BLaER1 (cell line): ENCODE results near the gene SPCS2.
A peak's percentile ranks its signal among the peaks of the same experiment; 100 is the strongest.

Source experiments
- H3K27ac ChIP-seq: shearing (Covaris generic); formaldehyde crosslinking; 2 replicates; pipeline ENCODE4 v1.8.1; 2022
- H3K27me3 ChIP-seq: shearing (Covaris generic); formaldehyde crosslinking; 2 replicates; pipeline ENCODE4 v1.8.1; 2022
- H3K36me3 ChIP-seq: shearing (Covaris generic); formaldehyde crosslinking; 2 replicates; pipeline ENCODE4 v1.8.1; 2022
- H3K4me1 ChIP-seq: shearing (Covaris generic); formaldehyde crosslinking; 2 replicates; pipeline ENCODE4 v1.8.1; 2022
- H3K4me2 ChIP-seq: shearing (Covaris generic); formaldehyde crosslinking; 2 replicates; pipeline ENCODE4 v1.8.1; 2022
- H3K4me3 ChIP-seq: shearing (Covaris generic); formaldehyde crosslinking; 2 replicates; pipeline ENCODE4 v1.8.1; 2022
- H3K9ac ChIP-seq: shearing (Covaris generic); formaldehyde crosslinking; 2 replicates; pipeline ENCODE4 v1.8.1; 2022
- H3K9me3 ChIP-seq: shearing (Covaris generic); formaldehyde crosslinking; 2 replicates; pipeline ENCODE4 v1.8.1; 2022
- H4K20me1 ChIP-seq: shearing (Covaris generic); formaldehyde crosslinking; 2 replicates; pipeline ENCODE4 v1.8.1; 2022
- Cebpa-rat ChIP-seq: shearing (Covaris generic); IDR thresholded peaks from 2 replicates; pipeline ENCODE4 v1.8.1; 2022

Gene SPCS2

GRCh38 chr11:74942073-74942759 lies 6.8 kb upstream of the SPCS2 start:
- no peaks in the 10 kb centered on the region for H3K9me3 ChIP-seq
- H3K4me3 ChIP-seq = no peak overlapping the region
- H4K20me1 ChIP-seq = no peaks in the 10 kb centered on the region
- H3K27me3 ChIP-seq = no peaks in the 10 kb centered on the region
- H3K9ac ChIP-seq = no peak overlapping the region
- H3K4me2 ChIP-seq = no peak overlapping the region
- no peak overlapping the region for H3K27ac ChIP-seq
- no peaks in the 10 kb centered on the region for H3K4me1 ChIP-seq
- H3K36me3 ChIP-seq = peaks cover 81% of the 10 kb centered on the region
- no peak for TF ChIP-seq Cebpa-rat

GRCh38 chr11:74948546-74948897 lies 544 bp upstream of the SPCS2 start:
- H3K36me3 ChIP-seq = peaks cover 32% of the 10 kb centered on the region
- H3K27ac ChIP-seq = peak overlapping the region; percentile 94
- no peaks in the 10 kb centered on the region for H3K27me3 ChIP-seq
- H3K4me2 ChIP-seq = peak overlapping the region; percentile 78
- peaks cover 36% of the 10 kb centered on the region for H4K20me1 ChIP-seq
- H3K9me3 ChIP-seq = no peaks in the 10 kb centered on the region
- peak overlapping the region; percentile 93 for H3K4me3 ChIP-seq
- no peak for TF ChIP-seq Cebpa-rat
- H3K4me1 ChIP-seq = peaks cover 41% of the 10 kb centered on the region
- H3K9ac ChIP-seq = peak overlapping the region; percentile 97

- Histone ChIP-seq H3K4me3 (peak overlapping the region; percentile 93), H3K36me3 (peaks cover 25% of the 10 kb centered on the region; the same call in 1 of the 2 replicates), H3K4me2 (peak overlapping the region; percentile 89), H4K20me1 (peaks cover 48% of the 10 kb centered on the region), H3K9ac (peak overlapping the region; percentile 97), H3K27ac (peak overlapping the region; percentile 94), H3K27me3 (no peaks in the 10 kb centered on the region), H3K9me3 (no peaks in the 10 kb centered on the region), H3K4me1 (peaks cover 52% of the 10 kb centered on the region)
- no peak for TF ChIP-seq Cebpa-rat
Observed at GRCh38 chr11:74949753-74950137, 679 bp downstream of the SPCS2 start.

GRCh38 chr11:74950374-74950969 lies 1.4 kb downstream of the SPCS2 start:
- H3K4me3 ChIP-seq = peak overlapping the region; percentile 93
- no peak for TF ChIP-seq Cebpa-rat
- peak overlapping the region; percentile 89 for H3K4me2 ChIP-seq
- H3K27me3 ChIP-seq = no peaks in the 10 kb centered on the region
- H3K9me3 ChIP-seq = no peaks in the 10 kb centered on the region; the same call in 1 of the 2 replicates
- H3K36me3 ChIP-seq = peaks cover 28% of the 10 kb centered on the region
- H3K4me1 ChIP-seq = peaks cover 52% of the 10 kb centered on the region
- peak overlapping the region; percentile 94; the same call in 1 of the 2 replicates for H3K27ac ChIP-seq
- peaks cover 54% of the 10 kb centered on the region for H4K20me1 ChIP-seq
- peak overlapping the region; percentile 97 for H3K9ac ChIP-seq

- Histone ChIP-seq H3K36me3 (peaks cover 31% of the 10 kb centered on the region), H3K4me1 (peaks cover 52% of the 10 kb centered on the region), H3K4me3 (no peak overlapping the region), H3K27ac (no peak overlapping the region), H3K4me2 (peak overlapping the region; percentile 89), H3K9ac (no peak overlapping the region), H3K27me3 (no peaks in the 10 kb centered on the region), H3K9me3 (no peaks in the 10 kb centered on the region; the same call in 1 of the 2 replicates), H4K20me1 (peaks cover 58% of the 10 kb centered on the region)
- no peak for TF ChIP-seq Cebpa-rat
Observed at GRCh38 chr11:74951226-74951625, 2.2 kb downstream of the SPCS2 start.

- H3K27me3 ChIP-seq = no peaks in the 10 kb centered on the region
- peaks cover 49% of the 10 kb centered on the region for H3K4me1 ChIP-seq
- no peak overlapping the region for H3K4me3 ChIP-seq
- H4K20me1 ChIP-seq = peaks cover 74% of the 10 kb centered on the region
- no peak overlapping the region for H3K27ac ChIP-seq
- H3K9ac ChIP-seq = 0 out of 2 replicates have a peak overlapping the region, but pooled peaks have one; percentile 47
- H3K4me2 ChIP-seq = peak overlapping the region; percentile 89
- H3K36me3 ChIP-seq = peaks cover 42% of the 10 kb centered on the region
- TF ChIP-seq Cebpa-rat = no peak
- no peaks in the 10 kb centered on the region; the same call in 1 of the 2 replicates for H3K9me3 ChIP-seq
Observed at GRCh38 chr11:74952752-74953151, 3.7 kb downstream of the SPCS2 start.

GRCh38 chr11:74953451-74953850 lies 4.4 kb downstream of the SPCS2 start:
- H3K4me3 ChIP-seq = peak overlapping the region; percentile 8; the same call in 1 of the 2 replicates
- TF ChIP-seq Cebpa-rat = no peak
- peak overlapping the region; percentile 47 for H3K9ac ChIP-seq
- H3K9me3 ChIP-seq = no peaks in the 10 kb centered on the region; the same call in 1 of the 2 replicates
- H3K27me3 ChIP-seq = no peaks in the 10 kb centered on the region
- peaks cover 43% of the 10 kb centered on the region for H3K4me1 ChIP-seq
- no peak overlapping the region for H3K27ac ChIP-seq
- peak overlapping the region; percentile 89 for H3K4me2 ChIP-seq
- H4K20me1 ChIP-seq = peaks cover 81% of the 10 kb centered on the region
- H3K36me3 ChIP-seq = peaks cover 49% of the 10 kb centered on the region

- H3K36me3 ChIP-seq = peaks cover 56% of the 10 kb centered on the region
- peaks cover 88% of the 10 kb centered on the region for H4K20me1 ChIP-seq
Observed at GRCh38 chr11:74954199-74954598, 5.1 kb downstream of the SPCS2 start.

GRCh38 chr11:74956397-74957015 lies 7.4 kb downstream of the SPCS2 start:
- TF ChIP-seq Cebpa-rat = no peak
- Histone ChIP-seq H4K20me1 (peaks cover 96% of the 10 kb centered on the region), H3K4me3 (no peak overlapping the region), H3K27me3 (no peaks in the 10 kb centered on the region), H3K36me3 (peaks cover 73% of the 10 kb centered on the region), H3K4me2 (no peak overlapping the region), H3K27ac (no peak overlapping the region), H3K9ac (no peak overlapping the region), H3K9me3 (no peaks in the 10 kb centered on the region; the same call in 1 of the 2 replicates), H3K4me1 (peaks cover 38% of the 10 kb centered on the region)

More at GRCh38 chr11:74954199-74954598, 5.1 kb downstream of the SPCS2 start:
- no peaks in the 10 kb centered on the region; the same call in 1 of the 2 replicates for H3K9me3 ChIP-seq
- H3K4me3 ChIP-seq = no peak overlapping the region
- TF ChIP-seq Cebpa-rat = no peak
- H3K27ac ChIP-seq = peak overlapping the region; percentile 20; the same call in 1 of the 2 replicates
- no peaks in the 10 kb centered on the region for H3K27me3 ChIP-seq
- peak overlapping the region; percentile 89 for H3K4me2 ChIP-seq
- peaks cover 43% of the 10 kb centered on the region for H3K4me1 ChIP-seq
- H3K9ac ChIP-seq = peak overlapping the region; percentile 47
